Kidney (tissue), 14 donors: ENCODE results near the gene NUP62. TPM values are rescaled to one million over a fixed set of nuclear protein-coding genes. Genes with fewer than 3 reads are reported as not detected.

ENCODE experiments used
- DNase-seq, 5 donors: peaks; one replicate each; pipeline ENCODE4 v3.0.0-alpha.2; 2013 to 2020
- FAIRE-seq: peaks from 2 replicates; lab custom pipeline; 2012; peaks lifted over from hg19 to GRCh38; lab: Jason Lieb, UNC
- H3K27ac ChIP-seq, 2 donors: one replicate each; pipeline ENCODE4 v1.7.0; 2013; ENCODE audit warnings: low read depth in 2 of 2, low read length in 2 of 2, inconsistent platforms in 1 of 2
- H3K27me3 ChIP-seq: one replicate; pipeline ENCODE4 v1.7.1; 2013; ENCODE audit warnings: low read length, inconsistent platforms; ENCODE audit not compliant: control insufficient read depth, insufficient read depth
- H3K36me3 ChIP-seq, 3 donors: one replicate each; pipeline versions ENCODE4 v1.7.0 to v1.7.1; 2013; ENCODE audit warnings: low read length in 3 of 3, control low read depth in 1 of 3, inconsistent platforms in 1 of 3; ENCODE audit not compliant: insufficient read depth in 3 of 3, control insufficient read depth in 2 of 3
- H3K4me1 ChIP-seq, 3 donors: one replicate each; pipeline versions ENCODE4 v1.7.0 to v1.7.1; 2013; ENCODE audit warnings: low read length in 3 of 3, inconsistent platforms in 1 of 3, low read depth in 1 of 3; ENCODE audit not compliant: control insufficient read depth in 2 of 3, insufficient read depth in 2 of 3
- H3K4me3 ChIP-seq, 3 donors: one replicate each; pipeline versions ENCODE4 v1.7.0 to v1.8.1; 2013; ENCODE audit warnings: low read length in 3 of 3, control low read depth in 1 of 3, inconsistent platforms in 1 of 3
- H3K9ac ChIP-seq, 3 donors: one replicate each; pipeline versions ENCODE4 v1.7.0 to v1.7.1; 2013; ENCODE audit warnings: low read length in 3 of 3, control low read depth in 1 of 3, inconsistent platforms in 1 of 3
- H3K9me3 ChIP-seq, 3 donors: one replicate each; pipeline versions ENCODE4 v1.7.0 to v1.7.1; 2013; ENCODE audit warnings: low read length in 3 of 3, control low read depth in 1 of 3, inconsistent platforms in 1 of 3; ENCODE audit not compliant: control insufficient read depth in 2 of 3, insufficient read depth in 1 of 3
- CTCF ChIP-seq: IDR thresholded peaks from 3 replicates; pipeline ENCODE4 v1.5.1; 2012; ENCODE audit warnings: mild to moderate bottlenecking, moderate library complexity, borderline replicate concordance; ENCODE audit not compliant: insufficient read depth; ENCODE audit errors: extremely low read depth
- intact Hi-C: fragments of 100-400 bp; cut with DNase I; formaldehyde crosslinking; loops from one replicate; pipeline ENCODE4 v1.11.1; 2022
- polyA plus RNA-seq: library from polyadenylated mRNA; stranded (reverse); fragments of 350-450 nt; fragmentation: Illumina TruSeq; extraction: RNeasy Lipid Tissue Mini Kit (QIAGEN cat#74804); gene quantifications from one replicate; pipeline ENCODE4 v1.2.3, GENCODE V29; 2014; ENCODE audit warnings: low read depth, low replicate concordance; ENCODE audit not compliant: insufficient read depth
- total RNA-seq: library from RNA; stranded (reverse); fragmentation: NEBNext Ultra II Directional; extraction: Animal tissue kit (Norgen Biotek cat#: 25700); gene quantifications from one replicate; pipeline ENCODE4 v1.2.1, GENCODE V29; 2021
- donor health status: control.
- donor health status: control.
- donor health status: control.
- donor health status: control.
- donor health status: control.
- donor health status: DM: yes; HTN: yes; CAD: no.
- donor health status: Normal renal cell carcinoma (clear cell type).

The NUP62 gene
- total and polyA plus RNA-seq, 2 donors from 2014 or later = 17.1 to 39.0 TPM

GRCh38 chr19:49879243-49879963 is 49.9 kb downstream of the NUP62 start:
- intact Hi-C loops = no loop called here
- no peak for TF ChIP-seq CTCF
- Histone ChIP-seq H3K27me3 (no peaks in the 10 kb centered on the region), H3K36me3 (peaks cover 8 to 56% (median 31%) of the 10 kb centered on the region in 3 donors), H3K4me1 (peaks cover 0 to 18% (median 14%) of the 10 kb centered on the region in 3 donors), H3K4me3 (no peak overlapping the region), H3K27ac (no peak overlapping the region), H3K9me3 (peaks cover 0 to 5% (median 0%) of the 10 kb centered on the region in 3 donors), H3K9ac (no peak overlapping the region)
- DNase-seq (peak in 1 of 5 donors; percentile 58), FAIRE-seq (no peak)

- no peak for FAIRE-seq
These were observed 50.6 kb downstream of the NUP62 start for GRCh38 chr19:49878744-49879070.

GRCh38 chr19:49877879-49878743 is 51.2 kb downstream of the NUP62 start:
- DNase-seq = peak; percentile 98 to 100 (median 99)
- Histone ChIP-seq H3K9me3 (peaks cover 0 to 3% (median 0%) of the 10 kb centered on the region in 3 donors), H3K4me3 (peak overlapping the region; percentile 91 to 94 (median 94)), H3K9ac (peak overlapping the region; percentile 77 to 90 (median 86)), H3K36me3 (peaks cover 6 to 43% (median 22%) of the 10 kb centered on the region in 3 donors), H3K27me3 (no peaks in the 10 kb centered on the region), H3K4me1 (peaks cover 0 to 18% (median 14%) of the 10 kb centered on the region in 3 donors), H3K27ac (peak overlapping the region; percentile 99 to 100)
- intact Hi-C loops = no loop called here
- TF ChIP-seq CTCF = no peak
- FAIRE-seq = no peak

More at GRCh38 chr19:49878744-49879070, 50.6 kb downstream of the NUP62 start:
- TF ChIP-seq CTCF = no peak
- Histone ChIP-seq H3K36me3 (peaks cover 8 to 49% (median 28%) of the 10 kb centered on the region in 3 donors), H3K4me3 (peak overlapping the region in 1 of 3 donors; percentile 91), H3K4me1 (peaks cover 0 to 18% (median 14%) of the 10 kb centered on the region in 3 donors), H3K9ac (peak overlapping the region in 1 of 3 donors; percentile 77), H3K27ac (no peak overlapping the region), H3K27me3 (no peaks in the 10 kb centered on the region), H3K9me3 (peaks cover 0 to 5% (median 0%) of the 10 kb centered on the region in 3 donors)
- DNase-seq = no peak
- intact Hi-C loops = no loop called here
